Measurements from ENCODE around the gene CNTN1. TPM values are rescaled to one million over a fixed set of nuclear protein-coding genes. Genes with fewer than 3 reads are reported as not detected.

The CNTN1 gene
- total and polyA plus RNA-seq, 2 of the 4 experiments (the other 2 are of a cell fraction), result 0.10 to 0.18 TPM

GRCh38 chr12:41061192-41061591 is 369.0 kb downstream of the CNTN1 start:
- H2AK5ac ChIP-seq (ENCODE audit: low read depth, low read length), result no peak overlapping the region
- H3K36me3 ChIP-seq (ENCODE audit: control insufficient read depth, insufficient read depth, low read length), result no peaks in the 10 kb centered on the region
- H3K18ac ChIP-seq (ENCODE audit: low read depth, low read length), result no peak overlapping the region
- ChIA-PET POLR2A (ENCODE audit: unreplicated experiment) (no interaction called here), CTCF (no interaction called here)
- no peak overlapping the region for H2BK15ac ChIP-seq (ENCODE audit: low read depth, low read length)
- no peak overlapping the region for H2AK9ac ChIP-seq (replicated peaks; ENCODE audit: low read depth, low read length, poor library complexity)
- H4K20me1 ChIP-seq (ENCODE audit: insufficient read depth, low read length), result no peaks in the 10 kb centered on the region
- no peak overlapping the region for H2BK120ac ChIP-seq (ENCODE audit: low read depth, low read length)
- H3K4me2 ChIP-seq (ENCODE audit: low read depth, low read length), result no peak overlapping the region
- H3K27me3 ChIP-seq (ENCODE audit: control insufficient read depth, insufficient read depth, low read length), result no peaks in the 10 kb centered on the region
- no CpG with 5 or more reads among the region's 2 CpGs for WGBS, 2 experiments (ENCODE audit: extremely low coverage in 2 of 2, insufficient read length in 1 of 2)
- ATAC-seq (ENCODE audit: low read depth) (no peak), DNase-seq (no peak)
- H3K9me3 ChIP-seq (ENCODE audit: control insufficient read depth, insufficient read depth, low read length), result no peaks in the 10 kb centered on the region
- intact Hi-C loops (cut with micrococcal nuclease) (no loop called here), dilution Hi-C loops (cut with HindIII; ENCODE audit: low sequenced_read_pairs, unreplicated experiment) (no loop called here), in situ Hi-C loops (cut with MboI; ENCODE audit: low sequenced_read_pairs) (no loop called here)
- H3K4ac ChIP-seq (ENCODE audit: low read depth, low read length), result no peak overlapping the region
- H2BK5ac ChIP-seq (ENCODE audit: low read depth, low read length, poor library complexity, severe bottlenecking), result no peak overlapping the region
- H4K8ac ChIP-seq (ENCODE audit: low read depth in 2 of 2, low read length in 2 of 2), result no peak overlapping the region
- H3K4me3 ChIP-seq (ENCODE audit: insufficient read depth, low read depth, low read length), result no peak overlapping the region
- no peaks in the 10 kb centered on the region for H3K79me1 ChIP-seq (ENCODE audit: low read depth in 1 of 2, low read length in 2 of 2)
- no peak overlapping the region for H3K56ac ChIP-seq (ENCODE audit: extremely low read depth, insufficient read depth, low read length)
- no TSS peak for BruUV-seq (replicated peaks)
- no peak overlapping the region for H4K5ac ChIP-seq (ENCODE audit: low read depth, low read length)
- no peak overlapping the region for H3K23ac ChIP-seq (ENCODE audit: low read depth, low read length)
- TF ChIP-seq RCOR1 (IDR thresholded peaks at IDR 0.05; ENCODE audit: insufficient replicate concordance, low read length), result no peak
- TF ChIP-seq NFE2L2 (IDR thresholded peaks at IDR 0.05; ENCODE audit: low read depth, low read length), result no peak
- TF ChIP-seq FOS (IDR thresholded peaks at IDR 0.05; ENCODE audit: low read depth, low read length), result no peak
- TF ChIP-seq RAD21 (IDR thresholded peaks at IDR 0.05; ENCODE audit: low read length), result no peak
- TF ChIP-seq RFX5 (IDR thresholded peaks at IDR 0.05; ENCODE audit: low read depth, low read length), result no peak
- TF ChIP-seq BHLHE40 (IDR thresholded peaks at IDR 0.05; ENCODE audit: low read depth, low read length), result no peak
- no peak for TF ChIP-seq SMC3 (IDR thresholded peaks at IDR 0.05; ENCODE audit: low read depth, low read length)
- no peak for TF ChIP-seq MAZ (IDR thresholded peaks at IDR 0.05; ENCODE audit: borderline replicate concordance, low read depth, low read length)
- TF ChIP-seq MXI1 (IDR thresholded peaks at IDR 0.05; ENCODE audit: borderline replicate concordance, low read depth, low read length), result no peak
- no peak for TF ChIP-seq USF2 (IDR thresholded peaks at IDR 0.05; ENCODE audit: low read depth, low read length)
- no peak for TF ChIP-seq CHD1 (IDR thresholded peaks at IDR 0.05; ENCODE audit: low read depth, low read length)
- TF ChIP-seq MAFK (IDR thresholded peaks at IDR 0.05; ENCODE audit: low read depth, low read length), result no peak
- no peak overlapping the region for H2BK20ac ChIP-seq (ENCODE audit: low read depth, low read length)
- H2AFZ ChIP-seq (replicated peaks; ENCODE audit: low read length, poor library complexity), result no peak overlapping the region
- no peak overlapping the region for H3K9ac ChIP-seq (ENCODE audit: low read depth, low read length)
- H3K14ac ChIP-seq (replicated peaks; ENCODE audit: low read depth, low read length), result no peak overlapping the region
- H3K27ac ChIP-seq (ENCODE audit: insufficient read depth, low read length), result no peak overlapping the region
- peaks cover 2% of the 10 kb centered on the region for H3K4me1 ChIP-seq (ENCODE audit: control insufficient read depth, insufficient read depth, low read length)
- no peak overlapping the region for H4K91ac ChIP-seq (ENCODE audit: insufficient read depth, low read depth, low read length)
- H3K9me1 ChIP-seq (ENCODE audit: insufficient read depth, low read length), result no peaks in the 10 kb centered on the region

All from IMR-90 (cell line).